HG02938 (cell line): Measurements from ENCODE around the gene ID3.
"Not testable (repeated sequence)": the region's sequence is repeated elsewhere in the genome, so short reads cannot be mapped to it uniquely, and the experiment has no call there.

Experiments
- ATAC-seq: cut with Tn5 transposase; IDR thresholded peaks from one replicate; pipeline ENCODE4 v1.9.1; 2021; ENCODE audit warnings: mild to moderate bottlenecking, moderate library complexity; ENCODE audit not compliant: unreplicated experiment

ID3 gene

DNA sequence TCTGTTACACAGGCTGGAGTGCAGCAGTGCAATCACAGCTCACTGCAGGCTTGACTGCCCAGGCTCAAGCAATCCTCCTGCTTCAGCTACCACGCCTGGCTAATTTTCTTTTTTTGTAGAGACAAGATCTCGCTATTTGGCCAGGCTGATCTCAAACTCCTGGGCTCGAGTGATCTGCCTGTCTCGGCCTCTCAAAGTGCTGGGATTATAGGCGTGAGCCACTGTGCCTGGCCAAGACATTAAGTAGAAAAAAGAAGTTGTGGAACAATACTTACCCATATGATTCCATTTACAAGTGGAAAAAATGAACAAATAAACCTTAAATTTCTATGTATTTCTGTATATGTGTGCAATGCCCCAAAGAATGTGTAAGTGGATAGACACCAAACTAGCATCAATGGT, 30.3 kb upstream of the ID3 start:
- no peak for ATAC-seq

DNA sequence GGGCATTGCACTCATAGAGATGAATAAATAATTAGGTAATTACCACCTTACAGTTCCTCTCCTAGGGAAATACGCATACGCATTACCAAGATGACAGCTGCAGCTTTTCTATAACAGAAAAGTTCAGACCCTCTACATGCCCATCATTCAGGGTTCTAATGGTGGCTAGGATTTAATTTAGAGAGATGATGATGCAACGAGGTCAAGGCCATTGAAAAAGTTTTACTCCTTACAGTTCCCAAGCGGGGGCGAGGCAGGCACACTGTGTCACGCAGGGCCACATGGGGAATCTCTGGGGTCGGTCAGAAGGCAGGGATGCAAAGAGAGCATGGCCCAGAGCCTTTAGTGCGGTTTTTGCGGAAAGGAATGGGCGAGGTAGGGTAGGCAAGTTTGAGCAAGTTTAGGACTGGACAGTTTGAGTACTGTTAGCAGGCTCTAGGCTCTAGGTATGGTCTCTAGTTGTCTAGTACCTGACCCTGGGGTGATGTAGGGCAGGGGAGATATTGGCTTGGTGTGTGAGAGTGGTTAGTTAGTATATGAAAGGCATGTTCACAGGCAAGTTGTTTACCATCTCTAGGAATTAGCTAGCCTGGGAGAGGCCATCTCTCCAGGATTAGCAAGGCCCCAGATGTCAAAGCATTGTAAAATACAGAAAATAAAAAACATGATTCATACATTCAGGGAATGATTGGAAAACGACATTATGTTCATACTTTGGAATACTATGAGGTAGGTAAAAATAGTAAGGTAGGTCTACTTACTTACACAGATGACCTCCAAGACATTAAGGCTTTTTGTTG, 29.6 kb upstream of the ID3 start:
- no peak for ATAC-seq

DNA sequence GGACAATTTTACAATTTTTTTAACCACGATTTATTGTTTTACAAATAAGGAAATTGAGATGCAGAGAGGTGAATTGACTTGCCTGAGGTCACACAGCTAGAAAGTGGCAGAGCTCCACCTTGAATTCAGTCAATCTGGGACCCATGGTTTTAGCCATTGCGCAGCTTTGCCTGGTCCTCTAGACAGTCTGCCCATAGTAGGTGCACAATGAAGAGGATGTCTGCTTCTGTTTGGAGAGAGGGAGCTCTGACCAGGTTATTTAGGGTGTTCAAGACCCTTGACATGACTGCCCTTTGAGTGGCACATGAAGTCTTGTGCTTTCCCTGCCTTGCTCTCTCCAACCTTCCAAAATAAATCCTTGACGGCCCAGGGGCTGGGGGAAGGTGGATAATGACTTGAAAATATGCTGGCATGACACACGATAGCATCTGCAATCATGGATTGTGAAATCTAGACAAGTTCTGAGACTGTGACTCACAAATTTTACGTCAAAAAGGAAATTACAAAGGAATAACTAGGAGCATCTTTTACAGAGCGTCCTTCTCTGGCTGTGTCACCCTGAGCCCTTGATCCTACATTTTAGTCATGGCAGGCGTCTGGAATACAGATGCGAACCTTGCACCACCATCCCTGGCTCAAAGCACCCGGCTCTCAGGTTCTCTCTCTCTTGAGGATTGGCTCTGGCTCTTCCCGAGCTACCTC, 26.2 kb upstream of the ID3 start:
- ATAC-seq: no peak

DNA sequence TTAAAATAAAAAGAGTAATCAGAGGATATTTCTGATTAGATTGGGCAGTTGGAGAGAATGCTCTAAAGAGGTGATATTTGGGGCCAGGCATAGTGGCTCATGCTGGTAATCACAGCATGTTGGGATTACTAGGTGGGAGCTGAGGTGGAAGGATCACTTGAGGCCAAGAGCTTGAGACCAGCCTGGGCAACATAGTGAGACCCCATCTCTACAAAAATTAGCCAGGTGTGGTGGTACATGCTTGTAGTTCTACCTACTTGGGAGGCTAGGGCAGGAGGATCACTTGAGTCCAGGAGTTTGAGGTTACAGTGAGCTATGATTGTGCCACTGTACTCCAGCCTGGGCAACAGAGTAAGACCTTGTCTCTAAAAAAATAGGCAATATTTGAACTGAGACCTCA, 24.4 kb upstream of the ID3 start:
- ATAC-seq: not testable (repeated sequence)

DNA sequence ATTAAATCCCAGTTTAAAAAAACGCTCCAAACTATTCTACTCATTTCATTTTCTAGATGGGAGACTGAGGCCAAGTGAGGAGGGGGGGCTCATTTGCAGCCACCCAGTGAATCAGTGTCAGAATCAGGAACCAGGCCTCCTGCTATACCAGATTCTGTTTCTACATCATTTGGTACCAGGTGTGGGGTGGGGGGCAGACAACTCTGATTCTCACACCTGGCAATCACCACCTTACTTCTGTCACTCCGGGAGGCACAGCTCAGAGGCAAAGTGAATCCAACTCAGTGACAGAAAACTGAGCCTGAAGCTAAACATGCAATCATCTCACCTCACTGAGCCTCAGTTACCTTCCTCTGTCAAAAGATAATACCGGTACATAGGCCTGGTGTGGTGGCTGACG, 23.5 kb upstream of the ID3 start:
- ATAC-seq: no peak

DNA sequence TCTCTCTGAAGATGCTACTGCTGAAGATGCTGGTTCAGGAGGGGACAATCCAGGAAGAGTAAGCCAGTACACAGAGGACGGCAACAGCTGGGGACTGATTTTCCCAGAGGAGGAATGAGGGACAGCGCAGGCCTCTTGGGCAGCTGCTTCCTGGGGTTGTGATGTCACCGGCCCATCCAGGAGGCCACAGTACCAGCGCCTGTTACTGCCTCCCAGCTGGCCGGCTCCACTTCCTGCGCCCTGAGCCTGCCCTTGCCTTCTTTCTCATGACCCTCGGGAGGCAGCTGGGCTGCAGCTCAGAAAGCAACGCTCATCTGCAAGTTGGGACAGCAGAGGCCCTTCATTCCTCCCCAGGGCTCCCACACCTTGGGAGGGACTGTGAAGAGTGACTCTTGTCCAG, 21.9 kb upstream of the ID3 start:
- no peak for ATAC-seq

DNA sequence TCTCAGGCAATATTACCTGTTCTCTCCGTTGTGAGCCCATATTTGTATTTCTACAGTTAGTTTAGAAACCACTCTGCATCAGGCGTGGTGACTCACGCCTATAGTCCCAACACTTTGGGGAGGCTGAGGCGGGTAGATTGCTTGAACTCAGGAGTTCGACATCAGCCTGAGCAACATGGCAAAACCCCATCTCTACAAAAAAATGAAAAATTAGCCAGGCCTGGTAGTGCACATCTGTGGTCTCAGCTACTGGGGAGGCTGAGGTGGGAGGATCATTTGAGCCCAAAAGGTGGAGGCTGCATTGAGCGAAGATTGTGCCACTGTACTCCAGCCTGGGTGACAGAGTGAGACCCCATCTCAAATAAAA, 19.7 kb upstream of the ID3 start:
- ATAC-seq: no peak

DNA sequence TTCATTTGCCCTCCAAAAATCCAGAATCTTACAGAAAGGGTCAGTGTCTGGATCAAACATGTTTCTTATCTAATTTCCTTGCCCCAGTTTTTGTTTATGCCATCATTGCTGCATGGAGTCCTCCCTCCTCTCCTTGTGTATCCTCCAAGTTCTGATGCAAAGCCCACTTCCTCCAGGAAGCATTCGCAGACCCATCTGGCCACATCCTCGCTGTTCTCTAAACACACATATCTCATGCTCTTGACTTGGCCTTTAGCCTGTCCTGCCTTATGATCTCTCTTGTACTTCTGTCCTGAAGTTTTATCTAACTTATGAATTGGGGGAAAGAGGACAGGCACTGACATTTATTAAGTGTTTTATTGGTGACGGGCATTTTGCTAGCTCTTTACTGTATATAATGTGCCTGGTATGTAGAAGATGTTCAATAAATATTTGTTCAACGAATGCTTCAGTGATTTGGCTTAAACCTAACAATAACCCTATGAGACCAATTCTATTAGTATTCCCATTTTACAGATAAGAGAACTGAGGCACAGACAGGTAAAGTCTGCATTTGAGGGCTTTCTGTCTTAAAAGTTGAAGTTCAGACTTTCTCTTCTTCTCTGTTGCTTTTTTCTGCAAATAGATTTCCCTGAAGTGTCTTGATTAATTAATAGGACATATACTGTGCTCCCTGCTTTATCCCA, 19.2 kb upstream of the ID3 start:
- no peak for ATAC-seq

DNA sequence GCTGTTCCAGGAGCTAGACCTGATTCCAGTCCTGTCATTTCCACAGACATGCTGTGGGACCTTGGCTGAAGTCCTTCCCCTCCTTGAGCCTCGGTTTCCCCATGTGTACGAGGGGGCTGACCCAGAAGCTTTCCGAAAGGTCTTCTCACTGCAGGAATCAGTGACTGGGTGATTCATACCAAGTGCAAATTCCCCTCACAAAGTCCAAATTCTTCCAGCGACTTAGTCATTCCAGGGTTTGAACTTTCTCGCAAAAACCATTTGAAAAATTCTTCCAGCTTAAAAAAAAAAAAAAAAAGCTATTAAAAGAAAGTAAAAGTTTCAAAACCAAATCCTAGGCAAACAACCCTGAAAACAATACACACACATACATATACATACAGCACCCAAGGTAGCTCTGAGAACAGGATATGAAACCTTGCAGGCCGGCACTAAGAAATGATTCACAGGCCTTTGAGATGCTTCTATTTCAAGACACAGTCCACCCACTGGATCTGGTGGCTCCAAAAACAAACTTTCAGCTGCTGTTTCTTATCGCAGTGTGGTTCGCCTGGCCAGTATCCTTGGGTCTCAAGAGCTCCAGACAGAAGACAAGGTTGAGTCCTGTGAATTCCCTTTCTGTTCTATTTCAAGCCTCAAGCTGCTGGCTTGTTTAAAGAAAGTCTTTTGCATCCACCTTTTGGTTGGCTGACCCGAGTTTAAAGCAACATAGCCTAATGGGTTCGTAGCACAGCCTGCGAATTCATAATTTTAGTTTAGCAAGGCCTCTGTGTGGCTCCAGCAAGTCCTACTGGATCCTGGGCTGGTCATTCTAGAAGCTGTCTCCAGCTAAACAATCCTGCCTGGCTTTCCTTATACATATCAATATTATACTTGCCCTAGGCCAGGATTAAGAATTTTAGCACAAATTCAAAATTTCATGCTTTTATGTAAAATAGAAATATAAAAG, 18.0 kb upstream of the ID3 start:
- peak; percentile 83 for ATAC-seq

DNA sequence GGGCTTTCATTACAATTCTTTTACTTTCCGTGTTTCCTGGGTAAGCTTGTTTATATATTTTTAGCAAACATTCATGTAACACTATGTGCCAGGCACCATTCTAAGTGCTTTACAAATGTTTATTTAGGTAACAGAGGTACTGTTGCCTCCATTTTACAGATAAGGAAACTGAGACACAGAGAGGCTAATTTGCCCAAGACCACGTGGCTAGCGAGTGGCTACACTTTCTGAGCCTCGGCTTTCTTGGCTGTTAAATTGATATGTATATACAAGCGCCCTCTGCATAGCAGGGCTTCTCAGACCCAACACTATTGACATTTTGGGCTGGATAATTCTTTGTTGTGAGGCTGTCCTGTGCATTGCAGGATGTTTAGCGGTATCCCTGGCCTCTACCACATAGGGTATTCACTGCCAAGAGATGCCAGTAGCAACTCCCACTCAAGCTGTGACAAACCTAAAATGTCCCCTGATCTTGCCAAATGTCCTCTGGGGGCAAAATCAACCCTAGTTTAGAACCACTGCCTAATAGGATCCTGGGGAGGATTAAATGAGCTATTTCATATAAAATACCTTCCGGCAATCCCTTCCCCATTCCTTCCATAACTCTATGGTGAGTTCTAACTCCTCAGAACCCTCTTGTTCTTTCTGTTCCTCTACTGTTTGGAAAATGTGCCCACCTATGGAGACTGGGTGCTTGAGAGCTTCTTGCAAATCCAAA, 17.2 kb upstream of the ID3 start:
- no peak for ATAC-seq

DNA sequence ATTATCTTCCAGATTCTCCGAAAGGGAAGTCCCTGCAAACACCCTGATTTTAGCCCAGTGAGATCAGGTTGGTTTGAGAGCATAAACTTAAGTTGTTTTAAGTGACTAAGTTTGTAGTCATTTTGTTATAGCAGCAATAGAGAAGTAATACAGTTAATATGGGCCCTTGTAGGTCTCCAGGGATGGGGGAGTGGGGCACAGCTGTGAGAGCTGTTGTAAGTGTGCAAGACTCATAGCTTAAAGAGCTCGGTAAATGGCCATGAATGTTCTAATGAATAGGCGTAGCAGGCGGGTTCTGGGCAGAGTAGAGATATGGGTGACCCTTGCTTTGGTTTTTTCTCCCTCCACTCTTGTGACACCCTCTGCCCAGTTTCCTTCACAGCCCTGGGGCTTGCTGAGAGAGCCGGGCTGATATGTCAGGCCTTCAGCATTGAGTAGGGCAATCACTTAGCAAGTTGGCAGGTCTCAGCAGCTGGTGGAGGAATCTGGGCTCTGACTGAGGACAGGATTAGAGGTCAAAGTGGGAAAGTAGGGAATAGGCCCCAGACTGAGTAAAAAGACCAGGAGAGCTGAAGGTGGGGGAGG, 16.0 kb upstream of the ID3 start:
- no peak for ATAC-seq

DNA sequence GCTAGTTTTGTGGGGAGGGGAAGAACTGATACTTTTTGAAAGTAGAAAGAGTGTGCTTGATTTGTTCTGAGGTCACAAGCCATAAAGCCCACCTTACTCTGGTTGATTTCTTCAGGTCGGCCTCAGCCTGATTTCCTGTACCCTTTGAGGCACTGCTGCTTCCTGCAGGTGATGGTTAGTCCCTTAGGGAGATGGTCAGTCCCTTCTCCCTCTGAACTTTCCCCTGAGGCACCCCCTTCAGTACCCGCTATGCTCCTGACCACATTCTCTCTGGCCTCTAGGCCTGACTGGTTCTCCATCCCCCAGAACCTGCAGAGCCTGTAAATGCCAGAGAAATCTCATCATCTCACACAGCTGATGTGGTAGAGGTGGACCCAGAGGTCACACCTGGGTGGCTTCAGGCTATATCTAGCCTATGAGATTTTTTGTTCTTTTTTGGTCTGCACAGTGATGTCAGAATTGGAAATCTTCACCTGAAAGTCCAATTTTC, 15.0 kb upstream of the ID3 start:
- no peak for ATAC-seq

DNA sequence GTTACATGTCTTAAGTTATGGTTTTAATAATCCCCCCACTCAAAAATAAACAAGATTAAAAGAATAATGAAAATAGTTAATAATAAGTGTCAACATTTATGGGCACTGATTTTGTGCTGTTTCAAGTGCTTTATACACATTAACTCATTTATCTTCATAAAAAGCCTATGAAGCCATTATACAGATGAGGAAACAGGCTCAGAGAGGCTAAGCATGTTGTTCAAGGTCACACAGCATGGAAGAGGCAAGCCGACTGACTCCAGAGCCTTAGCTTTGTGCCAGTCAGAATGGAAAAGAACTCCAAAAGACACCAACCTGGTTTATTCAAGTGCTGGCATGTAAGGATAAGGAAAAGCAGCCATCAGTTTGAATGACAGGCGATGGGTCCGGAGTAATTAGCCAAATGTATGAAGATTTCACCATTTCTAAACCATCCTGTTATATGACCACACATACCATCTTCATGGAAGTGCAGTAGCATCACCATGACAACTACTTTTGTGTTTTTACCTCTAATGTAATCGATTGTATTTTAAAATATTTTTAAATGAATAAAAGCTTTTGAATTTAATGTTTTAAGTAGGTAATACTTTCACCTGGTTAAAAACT, 14.4 kb upstream of the ID3 start:
- no peak for ATAC-seq

DNA sequence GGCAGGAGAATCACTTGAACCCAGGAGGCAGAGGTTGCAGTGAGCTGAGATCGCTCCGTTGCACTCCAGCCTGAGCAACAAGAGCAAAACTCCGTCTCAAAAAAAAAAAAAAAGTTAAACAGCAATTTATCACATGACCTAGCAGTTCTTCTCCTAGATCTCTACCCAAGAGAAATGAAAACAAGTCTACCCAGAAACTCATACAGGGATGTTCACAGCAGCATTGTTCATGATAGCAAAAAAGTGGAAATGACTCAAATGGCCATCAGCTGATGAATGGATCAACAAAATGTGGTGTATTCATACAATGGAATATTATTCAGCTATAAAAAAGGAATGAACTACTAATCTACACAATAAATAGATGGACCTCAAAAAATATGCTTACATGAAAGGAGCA, 12.2 kb upstream of the ID3 start:
- no peak for ATAC-seq

DNA sequence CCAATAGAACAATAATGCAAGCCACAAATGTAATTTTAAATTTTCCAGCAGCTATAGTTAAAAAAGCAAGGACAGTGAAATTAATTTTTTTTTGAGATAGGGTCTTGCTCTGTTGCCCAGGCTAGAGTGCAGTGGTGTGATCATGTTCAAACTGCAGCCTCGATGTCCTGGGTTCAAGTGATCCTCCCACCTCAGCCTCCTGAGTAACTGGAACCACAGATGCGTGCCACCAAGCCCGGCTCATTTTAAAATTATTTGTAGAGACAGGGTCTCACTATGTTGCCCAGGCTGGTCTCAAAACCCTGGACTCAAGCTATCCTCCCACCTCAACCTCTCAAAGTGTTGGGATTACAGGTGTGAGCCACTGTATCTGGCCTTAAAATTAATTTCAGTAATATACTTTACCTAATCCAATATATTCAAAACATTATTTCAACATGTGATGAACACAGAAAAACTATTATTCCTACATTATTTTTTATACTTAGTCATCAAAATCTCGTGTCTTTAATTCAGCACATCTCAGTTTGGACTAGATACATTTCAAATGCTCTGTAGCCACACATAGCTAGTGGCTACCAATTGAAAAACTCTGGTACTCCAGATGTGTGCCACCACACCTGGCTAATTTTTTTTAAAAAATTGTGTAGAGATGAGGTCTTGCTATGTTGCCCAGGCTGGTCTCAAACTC, 10.8 kb upstream of the ID3 start:
- no peak for ATAC-seq

DNA sequence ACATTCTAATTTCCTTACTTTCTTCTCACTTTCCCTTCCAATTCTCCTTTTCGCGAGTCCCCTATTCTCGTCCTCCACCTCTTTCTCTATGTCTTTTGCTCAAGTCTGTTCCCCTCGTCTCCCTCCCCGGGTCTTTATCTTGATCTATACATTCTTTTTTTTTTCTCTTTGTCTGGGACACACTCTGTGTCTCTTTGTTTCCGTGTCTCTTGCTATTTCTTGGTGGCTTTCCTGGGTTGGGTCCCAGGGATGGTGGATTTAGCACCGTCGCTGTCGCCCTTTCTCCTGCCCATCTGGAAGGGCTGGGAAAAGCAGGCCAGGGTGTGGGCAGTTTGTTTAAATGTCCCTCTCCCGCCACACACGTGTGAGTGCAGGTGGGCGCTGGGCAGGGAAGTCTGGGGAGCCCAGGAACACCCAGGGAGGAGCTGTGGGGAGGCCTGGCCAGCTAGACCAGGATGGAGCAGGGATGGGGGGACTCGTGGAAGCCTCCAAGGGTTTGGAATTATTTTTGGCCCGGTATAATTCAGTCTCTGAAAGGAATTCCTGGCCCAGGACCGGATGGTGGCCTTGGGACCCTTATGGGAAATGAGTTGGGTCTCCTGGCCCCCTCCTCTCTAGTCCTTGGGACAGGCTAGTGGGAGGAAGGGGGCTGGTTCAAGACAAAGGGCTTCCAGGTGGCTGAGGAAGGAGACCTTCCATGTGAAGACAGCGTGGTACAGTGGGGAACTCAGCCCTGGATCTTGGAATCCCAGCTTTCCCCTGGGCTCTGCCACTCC, 9.5 kb upstream of the ID3 start:
- ATAC-seq: no peak

DNA sequence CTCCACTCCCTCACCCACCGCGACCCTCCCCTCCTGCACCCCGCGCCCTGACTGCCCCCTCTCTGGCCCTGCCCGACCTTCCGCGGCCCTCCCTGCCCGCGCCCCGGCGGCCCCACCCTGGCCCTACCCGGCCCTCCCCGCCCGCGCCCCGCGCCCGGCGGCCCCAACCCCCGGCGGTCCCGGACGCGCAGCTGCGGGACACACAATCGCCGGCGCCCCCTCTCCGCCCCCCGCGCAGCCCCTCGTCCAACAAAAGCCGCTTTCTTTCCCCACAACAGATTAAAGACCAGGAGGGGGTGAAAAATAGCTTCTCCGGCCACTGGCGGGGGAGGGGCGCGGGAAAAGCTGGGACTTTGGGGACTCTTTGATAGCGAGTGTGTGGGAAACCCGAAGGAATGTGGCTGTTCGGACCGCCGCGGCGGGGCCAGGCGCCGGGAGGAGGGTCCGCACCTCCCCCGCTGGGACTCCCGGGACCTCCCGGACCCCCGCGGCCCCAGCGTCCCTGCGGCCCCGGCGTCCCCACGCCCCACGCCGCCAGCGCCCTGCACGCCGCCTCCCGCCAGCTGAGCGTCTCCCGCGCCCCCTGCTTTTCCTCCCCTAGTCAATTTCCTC, 8.8 kb upstream of the ID3 start:
- ATAC-seq: no peak

DNA sequence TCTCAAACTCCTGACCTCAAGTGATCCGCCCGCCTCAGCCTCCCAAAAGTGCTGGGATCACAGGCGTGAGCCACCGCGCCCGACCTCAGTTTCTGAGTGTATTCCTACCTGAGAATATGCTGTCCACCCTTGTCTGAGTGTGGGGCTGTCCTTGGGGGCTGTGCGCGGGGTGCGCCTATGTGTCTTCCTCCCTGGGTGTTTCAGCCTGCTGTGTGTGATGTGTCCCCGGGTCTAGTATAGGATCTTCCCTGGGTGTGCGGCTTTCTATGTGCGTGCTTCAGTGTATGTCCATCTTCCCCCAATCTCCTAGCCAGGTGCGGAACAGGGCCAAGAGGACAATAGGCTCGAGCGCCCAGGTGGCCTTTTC, 8.3 kb upstream of the ID3 start:
- no peak for ATAC-seq
